SJCRH30 (cell line): ENCODE measurements around the gene FYN. TPM values are rescaled to one million over a fixed set of nuclear protein-coding genes. Genes with fewer than 3 reads are reported as not detected.

Experiments used
- DNase-seq, 2 experiments: peaks; one replicate each; pipeline ENCODE4 v3.0.0-alpha.2; 2015 to 2020
- H3K27ac ChIP-seq: fragments of 250-450 bp; sonication (Bioruptor Pico); 2 replicates; pipeline ENCODE4 v1.5.1; 2020; ENCODE audit warnings: mild to moderate bottlenecking, moderate library complexity
- H3K27me3 ChIP-seq: fragments of 250-450 bp; sonication (Bioruptor Pico); 2 replicates; pipeline ENCODE4 v1.5.1; 2020; ENCODE audit warnings: mild to moderate bottlenecking, moderate library complexity
- H3K36me3 ChIP-seq: fragments of 250-450 bp; sonication (Bioruptor Pico); 2 replicates; pipeline ENCODE4 v1.5.1; 2020; ENCODE audit warnings: mild to moderate bottlenecking, moderate library complexity
- H3K4me1 ChIP-seq: fragments of 250-450 bp; sonication (Bioruptor Pico); 2 replicates; pipeline ENCODE4 v1.5.1; 2020; ENCODE audit warnings: mild to moderate bottlenecking, moderate library complexity
- H3K4me3 ChIP-seq: fragments of 250-450 bp; sonication (Bioruptor Pico); 2 replicates; pipeline ENCODE4 v1.5.1; 2020; ENCODE audit warnings: mild to moderate bottlenecking, moderate library complexity
- H3K9me3 ChIP-seq: fragments of 250-450 bp; sonication (Bioruptor Pico); replicated peaks from 2 replicates; pipeline ENCODE4 v1.5.1; 2020; ENCODE audit warnings: mild to moderate bottlenecking, moderate library complexity
- total RNA-seq: library from RNA; depleted of rRNA; stranded (reverse); fragments of >200 nt; shearing (Covaris generic); gene quantifications from 2 replicates; pipeline ENCODE4 v1.2.3, GENCODE V29; 2014

FYN gene
- total RNA-seq, 1 experiment from 2014 or later = 57.1 TPM

GRCh38 chr6:111849298-111849697 lies 24.0 kb downstream of the FYN start:
- Histone ChIP-seq H3K27ac (no peak overlapping the region), H3K36me3 (no peaks in the 10 kb centered on the region; the same call in 1 of the 2 replicates), H3K27me3 (no peaks in the 10 kb centered on the region), H3K4me1 (peaks cover 45% of the 10 kb centered on the region), H3K4me3 (no peak overlapping the region), H3K9me3 (no peaks in the 10 kb centered on the region)
- no peak for DNase-seq

DNA sequence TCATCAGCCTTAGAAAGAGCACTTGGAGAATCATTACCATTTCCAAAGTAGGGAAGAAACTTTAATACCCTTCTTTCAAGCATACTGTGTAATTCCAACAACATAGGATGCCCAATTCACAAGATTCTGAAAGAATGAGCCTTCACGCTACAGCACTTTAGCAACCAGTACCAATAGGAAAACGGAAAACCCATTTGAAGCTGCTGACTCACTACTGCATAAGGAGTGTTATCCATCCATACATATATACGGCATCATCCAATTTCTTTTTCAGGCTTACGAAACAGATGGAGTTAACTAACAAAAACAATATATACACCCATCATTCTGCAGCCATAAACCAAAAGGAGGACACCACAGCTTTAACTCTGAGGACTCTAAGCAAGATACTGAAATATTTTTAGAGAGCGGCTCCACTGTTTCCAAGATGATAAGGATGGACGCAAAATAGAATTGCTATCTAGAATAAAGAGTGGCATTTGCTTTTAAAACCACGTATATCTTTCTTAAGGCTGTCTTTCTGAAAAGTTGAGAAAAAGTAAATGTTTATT lies 24.9 kb downstream of the FYN start:
- no peaks in the 10 kb centered on the region for H3K27me3 ChIP-seq
- no peak for DNase-seq
- no peak overlapping the region for H3K4me3 ChIP-seq
- H3K36me3 ChIP-seq = no peaks in the 10 kb centered on the region; the same call in 1 of the 2 replicates
- no peaks in the 10 kb centered on the region for H3K9me3 ChIP-seq
- peaks cover 55% of the 10 kb centered on the region for H3K4me1 ChIP-seq
- no peak overlapping the region for H3K27ac ChIP-seq

DNA sequence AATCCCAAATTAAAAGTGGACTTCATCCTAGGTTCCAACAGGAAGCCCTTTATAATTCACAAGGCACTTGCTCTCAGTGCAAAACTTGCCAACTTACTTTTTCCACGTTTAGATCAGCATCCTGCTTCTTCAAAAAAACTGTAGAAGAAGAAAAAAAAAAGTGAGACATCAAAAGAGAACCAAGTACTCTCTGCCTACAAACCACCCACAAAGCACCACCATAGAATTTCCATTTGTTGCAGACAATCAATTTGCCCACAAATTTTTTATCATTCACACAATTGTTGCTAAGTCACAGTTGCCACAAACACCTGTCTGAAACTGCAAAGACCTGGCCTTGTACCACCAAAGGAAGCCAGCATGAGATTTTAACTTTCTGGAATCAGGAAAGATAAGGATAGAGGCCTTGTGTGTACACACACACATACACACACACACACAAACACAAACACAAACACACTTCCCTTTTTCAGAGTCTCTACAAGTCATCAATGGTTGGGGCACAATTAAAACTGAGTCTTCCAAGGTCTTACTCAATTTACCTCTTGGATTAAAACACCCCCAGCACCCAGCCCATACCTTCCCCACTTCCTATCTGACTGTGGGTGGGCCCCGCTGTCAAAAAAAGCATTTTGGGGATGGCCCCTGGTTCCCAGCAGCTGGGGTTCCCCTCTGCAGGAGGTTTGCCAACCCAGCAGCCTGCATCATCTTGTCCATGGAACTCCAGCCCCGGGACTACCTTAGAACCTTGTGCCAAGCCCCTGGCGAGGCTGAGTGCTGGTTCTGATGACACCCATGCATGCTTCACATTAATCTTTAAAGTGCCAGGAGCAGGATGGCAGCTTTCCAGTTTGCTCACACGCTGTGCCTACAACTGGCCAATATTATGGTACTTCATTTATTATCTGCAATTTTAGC lies 26.5 kb downstream of the FYN start:
- peak; percentile 38 to 66 for DNase-seq
- peaks cover 65% of the 10 kb centered on the region for H3K4me1 ChIP-seq

GRCh38 chr6:111846066-111846465 lies 27.2 kb downstream of the FYN start:
- Histone ChIP-seq H3K27me3 (no peaks in the 10 kb centered on the region), H3K27ac (peak overlapping the region; percentile 81), H3K4me3 (no peak overlapping the region), H3K4me1 (peaks cover 65% of the 10 kb centered on the region), H3K36me3 (no peaks in the 10 kb centered on the region; the same call in 1 of the 2 replicates), H3K9me3 (no peaks in the 10 kb centered on the region)
- DNase-seq = peak; percentile 62 to 78

More for the DNA sequence above, 26.5 kb downstream of the FYN start:
- Histone ChIP-seq H3K9me3 (no peaks in the 10 kb centered on the region), H3K27me3 (no peaks in the 10 kb centered on the region), H3K4me3 (no peak overlapping the region), H3K27ac (peak overlapping the region; percentile 81), H3K36me3 (no peaks in the 10 kb centered on the region; the same call in 1 of the 2 replicates)

GRCh38 chr6:111845441-111845871 lies 27.8 kb downstream of the FYN start:
- Histone ChIP-seq H3K27me3 (no peaks in the 10 kb centered on the region), H3K36me3 (no peaks in the 10 kb centered on the region; the same call in 1 of the 2 replicates), H3K9me3 (no peaks in the 10 kb centered on the region), H3K4me1 (peaks cover 65% of the 10 kb centered on the region), H3K4me3 (no peak overlapping the region), H3K27ac (peak overlapping the region; percentile 81)
- DNase-seq = no peak

DNA sequence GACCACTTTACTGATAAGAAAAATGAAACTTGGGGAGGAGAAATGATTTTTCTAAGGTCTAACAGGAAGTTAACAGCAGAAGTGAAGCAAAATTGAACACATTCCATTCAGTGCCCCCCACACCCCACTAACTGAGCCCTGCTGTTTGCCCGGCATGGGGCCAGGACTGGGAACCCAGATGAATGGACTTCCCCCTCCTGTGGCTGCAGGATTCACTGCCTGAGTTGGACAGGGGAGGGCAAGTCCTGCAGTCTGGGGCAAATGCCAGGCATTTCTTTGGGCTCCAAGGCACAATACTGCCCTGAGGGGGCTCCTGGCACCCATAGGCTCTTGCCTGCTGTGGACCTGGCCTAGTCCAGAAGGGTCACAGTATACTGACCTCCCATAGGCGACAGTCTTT lies 28.3 kb downstream of the FYN start:
- Histone ChIP-seq H3K4me1 (peaks cover 65% of the 10 kb centered on the region), H3K27ac (no peak overlapping the region)
- DNase-seq = no peak

DNA sequence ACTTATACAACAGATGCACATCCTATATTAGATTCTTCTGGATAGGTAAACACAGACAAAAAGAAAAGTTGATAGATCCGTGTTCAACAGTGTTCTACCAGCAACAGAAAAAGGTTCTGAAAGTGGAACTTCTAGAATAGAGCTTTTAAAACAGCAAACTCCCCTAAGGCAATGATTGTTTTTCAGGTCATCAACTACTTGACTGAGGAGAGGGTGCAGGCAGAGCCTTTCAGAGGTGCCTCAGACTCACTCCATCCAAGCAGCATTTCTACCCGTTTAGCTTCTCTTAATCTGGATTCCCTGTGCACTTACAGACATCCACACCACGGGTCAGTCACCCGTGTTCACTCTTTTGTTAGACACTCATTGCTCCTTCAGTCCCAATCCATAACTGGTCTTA lies 28.9 kb downstream of the FYN start:
- Histone ChIP-seq H3K4me3 (no peak overlapping the region), H3K36me3 (no peaks in the 10 kb centered on the region; the same call in 1 of the 2 replicates), H3K27me3 (no peaks in the 10 kb centered on the region), H3K27ac (no peak overlapping the region; the same call in 1 of the 2 replicates), H3K4me1 (peaks cover 65% of the 10 kb centered on the region), H3K9me3 (no peaks in the 10 kb centered on the region)
- no peak for DNase-seq

More for the DNA sequence above, 28.3 kb downstream of the FYN start:
- no peak overlapping the region for H3K4me3 ChIP-seq
- no peaks in the 10 kb centered on the region; the same call in 1 of the 2 replicates for H3K36me3 ChIP-seq
- H3K9me3 ChIP-seq = no peaks in the 10 kb centered on the region
- H3K27me3 ChIP-seq = no peaks in the 10 kb centered on the region

DNA sequence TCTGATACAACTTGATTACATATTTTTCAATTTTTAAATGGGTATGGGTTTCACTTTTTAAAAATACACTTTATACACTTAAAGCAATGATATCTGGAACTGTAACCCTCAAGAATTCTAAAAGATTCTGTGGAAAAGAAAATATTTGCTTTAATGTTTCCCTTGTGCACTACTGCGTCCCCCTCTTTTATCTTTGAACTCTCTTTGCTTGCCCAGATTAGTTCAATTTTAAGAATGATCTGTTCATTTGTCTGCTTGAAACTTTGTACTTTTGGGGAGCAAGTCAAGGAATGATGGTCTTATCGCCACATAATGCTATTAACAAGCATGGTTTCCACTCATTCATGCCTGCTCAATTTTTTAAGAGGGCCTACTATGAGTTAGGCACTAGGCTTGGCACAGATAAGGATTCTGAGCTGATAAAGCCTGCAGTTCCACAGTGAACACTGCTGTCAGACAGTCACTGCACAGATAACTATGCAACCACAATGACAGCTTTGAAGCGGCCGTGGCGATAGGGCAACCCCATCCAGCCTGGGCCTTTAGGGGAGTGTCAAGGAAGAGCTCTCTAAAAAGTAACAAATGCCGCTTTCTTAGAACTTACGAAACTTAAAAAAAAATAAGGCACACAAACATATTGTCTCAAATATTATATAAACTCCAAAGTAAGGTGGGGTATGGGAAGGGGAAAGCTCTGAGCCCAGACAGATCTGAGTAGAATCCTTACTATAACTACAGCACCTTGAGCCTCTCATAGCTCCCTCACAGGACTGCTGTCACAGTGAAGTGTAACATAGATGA lies 29.7 kb downstream of the FYN start:
- no peaks in the 10 kb centered on the region for H3K27me3 ChIP-seq
- no peaks in the 10 kb centered on the region; the same call in 1 of the 2 replicates for H3K36me3 ChIP-seq
- peak overlapping the region; percentile 93 for H3K27ac ChIP-seq
- peak; percentile 36 to 57 for DNase-seq
- peak overlapping the region; percentile 40 for H3K4me3 ChIP-seq
- peaks cover 65% of the 10 kb centered on the region for H3K4me1 ChIP-seq
- H3K9me3 ChIP-seq = no peaks in the 10 kb centered on the region

DNA sequence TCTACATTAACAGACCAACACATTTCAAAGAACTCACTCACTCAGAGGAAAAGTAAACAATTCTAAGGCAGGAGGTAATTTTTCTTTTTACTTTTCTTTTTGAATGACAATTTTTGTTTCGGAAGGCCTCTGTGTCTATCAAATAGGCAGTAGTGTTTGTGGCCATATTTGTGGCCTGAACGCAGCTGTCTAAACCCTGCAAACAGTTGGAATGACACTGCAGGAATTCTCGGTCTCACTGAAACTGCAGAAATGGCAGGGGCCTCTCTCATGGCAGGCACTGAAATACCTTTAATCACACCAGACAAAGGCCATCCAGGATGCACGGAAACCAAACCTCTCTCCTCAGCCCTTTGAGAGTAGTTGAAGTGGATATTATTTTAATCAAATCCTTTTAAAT lies 30.4 kb downstream of the FYN start:
- Histone ChIP-seq H3K27ac (peak overlapping the region; percentile 93), H3K27me3 (no peaks in the 10 kb centered on the region), H3K4me3 (peak overlapping the region; percentile 40), H3K36me3 (no peaks in the 10 kb centered on the region; the same call in 1 of the 2 replicates), H3K9me3 (no peaks in the 10 kb centered on the region), H3K4me1 (peaks cover 62% of the 10 kb centered on the region)
- peak; percentile 77 to 89 for DNase-seq

DNA sequence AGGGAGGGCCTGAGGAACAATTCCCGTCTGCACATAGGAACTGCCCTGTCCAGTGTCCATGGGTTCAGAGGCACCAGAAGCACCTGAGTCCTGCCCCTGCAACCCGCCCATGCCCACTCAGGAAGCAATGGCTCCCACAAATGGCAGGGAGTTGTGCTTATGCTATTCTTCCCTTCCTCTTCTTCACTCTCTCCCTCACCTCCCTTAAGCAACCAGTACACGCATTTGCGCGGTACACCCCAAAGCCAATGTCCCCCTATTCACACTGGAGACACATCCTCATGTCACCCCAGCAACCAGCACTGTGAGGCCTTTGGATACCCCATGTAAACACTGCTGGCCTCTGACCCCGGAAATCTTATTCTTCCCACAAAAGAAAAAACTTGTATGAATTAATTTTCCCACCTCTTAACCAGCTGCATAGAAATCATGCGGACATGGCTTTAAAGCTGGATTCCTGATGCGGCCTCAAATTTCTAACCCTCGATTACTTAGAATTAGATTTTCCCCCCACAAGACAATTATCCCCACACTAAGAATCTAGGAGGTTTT lies 30.9 kb downstream of the FYN start:
- Histone ChIP-seq H3K27me3 (no peaks in the 10 kb centered on the region), H3K9me3 (no peaks in the 10 kb centered on the region), H3K27ac (peak overlapping the region; percentile 93), H3K4me1 (peaks cover 56% of the 10 kb centered on the region), H3K36me3 (no peaks in the 10 kb centered on the region; the same call in 1 of the 2 replicates), H3K4me3 (peak overlapping the region; percentile 40)
- peak; percentile 17 to 45 for DNase-seq

GRCh38 chr6:111841822-111842221 lies 31.4 kb downstream of the FYN start:
- peak overlapping the region; percentile 93; the same call in 1 of the 2 replicates for H3K27ac ChIP-seq
- peak in 1 of 2 experiments; percentile 13 for DNase-seq

DNA sequence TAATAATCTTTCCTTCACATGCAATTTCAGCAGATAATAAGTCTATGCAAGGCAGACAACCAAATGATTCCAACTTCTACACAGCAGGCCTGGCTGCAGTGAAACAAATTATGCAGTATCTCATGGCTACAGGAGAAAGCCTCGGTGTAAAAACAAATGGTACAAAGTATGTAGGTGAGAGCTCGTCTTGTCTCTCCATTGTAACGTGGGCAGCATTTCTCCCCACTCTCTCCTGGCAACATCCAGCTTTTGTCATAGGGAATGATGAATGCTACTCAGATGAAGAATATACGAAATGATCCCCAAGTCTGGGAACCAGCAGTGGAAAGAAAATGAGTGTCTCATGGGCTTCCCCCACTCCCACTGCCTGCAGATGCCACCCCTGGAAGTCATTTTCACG lies 32.4 kb downstream of the FYN start:
- Histone ChIP-seq H3K4me1 (peaks cover 41% of the 10 kb centered on the region), H3K27ac (no peak overlapping the region), H3K9me3 (no peaks in the 10 kb centered on the region), H3K27me3 (no peaks in the 10 kb centered on the region), H3K36me3 (no peaks in the 10 kb centered on the region; the same call in 1 of the 2 replicates), H3K4me3 (no peak overlapping the region)
- DNase-seq = no peak

More at GRCh38 chr6:111841822-111842221, 31.4 kb downstream of the FYN start:
- H3K4me1 ChIP-seq = peaks cover 51% of the 10 kb centered on the region
- H3K9me3 ChIP-seq = no peaks in the 10 kb centered on the region
- H3K27me3 ChIP-seq = no peaks in the 10 kb centered on the region
- H3K4me3 ChIP-seq = no peak overlapping the region
- no peaks in the 10 kb centered on the region; the same call in 1 of the 2 replicates for H3K36me3 ChIP-seq

- no peak for DNase-seq
- peaks cover 22% of the 10 kb centered on the region for H3K4me1 ChIP-seq
- H3K4me3 ChIP-seq = no peak overlapping the region
- H3K27ac ChIP-seq = no peak overlapping the region
- no peaks in the 10 kb centered on the region for H3K9me3 ChIP-seq
- H3K36me3 ChIP-seq = no peaks in the 10 kb centered on the region; the same call in 1 of the 2 replicates
- H3K27me3 ChIP-seq = no peaks in the 10 kb centered on the region
These were observed 34.3 kb downstream of the FYN start for GRCh38 chr6:111838749-111839484.
